ENCODE measurements around the gene CSK. TPM values are rescaled to one million over a fixed set of nuclear protein-coding genes. Genes with fewer than 3 reads are reported as not detected.

Gene CSK
- total and polyA plus RNA-seq, 2 experiments from 2014 or later = 16.9 to 19.1 TPM

- Histone ChIP-seq H3K4me3 (no peak overlapping the region), H3K27me3 (no peaks in the 10 kb centered on the region), H3K79me2 (no peaks in the 10 kb centered on the region), H3K27ac (no peak overlapping the region), H4K20me1 (ENCODE audit: insufficient read depth, poor library complexity, severe bottlenecking) (peaks cover 6% of the 10 kb centered on the region), H3K9me2 (replicated peaks; ENCODE audit: insufficient read depth) (no peaks in the 10 kb centered on the region), H3K4me1 (ENCODE audit: insufficient read depth) (peaks cover 19% of the 10 kb centered on the region), H3K4me2 (peak overlapping the region; percentile 92), H3K36me3 (replicated peaks; ENCODE audit: insufficient read depth, low read depth) (no peaks in the 10 kb centered on the region), H2AFZ (no peak overlapping the region), H3K9me3 (ENCODE audit: low read depth) (no peaks in the 10 kb centered on the region)
- 92% methylated on average over 9 of the region's 9 CpGs for WGBS (ENCODE audit: low lambda C conversion rate, missing lambda C conversion rate)
- TF ChIP-seq EZH2phosphoT487 (IDR thresholded peaks at IDR 0.05; ENCODE audit: low read depth, severe bottlenecking, unreplicated experiment) (no peak), EZH2 (IDR thresholded peaks at IDR 0.05; ENCODE audit: borderline replicate concordance) (no peak)
- TF ChIP-seq, protein P1, sequence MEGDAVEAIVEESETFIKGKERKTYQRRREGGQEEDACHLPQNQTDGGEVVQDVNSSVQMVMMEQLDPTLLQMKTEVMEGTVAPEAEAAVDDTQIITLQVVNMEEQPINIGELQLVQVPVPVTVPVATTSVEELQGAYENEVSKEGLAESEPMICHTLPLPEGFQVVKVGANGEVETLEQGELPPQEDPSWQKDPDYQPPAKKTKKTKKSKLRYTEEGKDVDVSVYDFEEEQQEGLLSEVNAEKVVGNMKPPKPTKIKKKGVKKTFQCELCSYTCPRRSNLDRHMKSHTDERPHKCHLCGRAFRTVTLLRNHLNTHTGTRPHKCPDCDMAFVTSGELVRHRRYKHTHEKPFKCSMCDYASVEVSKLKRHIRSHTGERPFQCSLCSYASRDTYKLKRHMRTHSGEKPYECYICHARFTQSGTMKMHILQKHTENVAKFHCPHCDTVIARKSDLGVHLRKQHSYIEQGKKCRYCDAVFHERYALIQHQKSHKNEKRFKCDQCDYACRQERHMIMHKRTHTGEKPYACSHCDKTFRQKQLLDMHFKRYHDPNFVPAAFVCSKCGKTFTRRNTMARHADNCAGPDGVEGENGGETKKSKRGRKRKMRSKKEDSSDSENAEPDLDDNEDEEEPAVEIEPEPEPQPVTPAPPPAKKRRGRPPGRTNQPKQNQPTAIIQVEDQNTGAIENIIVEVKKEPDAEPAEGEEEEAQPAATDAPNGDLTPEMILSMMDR (IDR thresholded peaks at IDR 0.05; ENCODE audit: poor library complexity) = no peak
- DNase-seq (ENCODE audit: low spot score) = no peak
Measured at GRCh38 chr15:74840851-74841775, 59.2 kb downstream of the CSK start.

GRCh38 chr15:74841891-74842373 lies 60.1 kb downstream of the CSK start:
- TF ChIP-seq, protein P1 (IDR thresholded peaks at IDR 0.05; ENCODE audit: poor library complexity) = no peak
- TF ChIP-seq EZH2phosphoT487 (IDR thresholded peaks at IDR 0.05; ENCODE audit: low read depth, severe bottlenecking, unreplicated experiment) (no peak), EZH2 (IDR thresholded peaks at IDR 0.05; ENCODE audit: borderline replicate concordance) (no peak)
- Histone ChIP-seq H3K9me2 (replicated peaks; ENCODE audit: insufficient read depth) (no peaks in the 10 kb centered on the region), H3K4me3 (peak overlapping the region; percentile 95), H3K9me3 (ENCODE audit: low read depth) (no peaks in the 10 kb centered on the region), H4K20me1 (ENCODE audit: insufficient read depth, poor library complexity, severe bottlenecking) (peaks cover 6% of the 10 kb centered on the region), H3K4me2 (peak overlapping the region; percentile 92), H3K4me1 (ENCODE audit: insufficient read depth) (peaks cover 19% of the 10 kb centered on the region), H2AFZ (no peak overlapping the region), H3K27me3 (no peaks in the 10 kb centered on the region), H3K27ac (peak overlapping the region; percentile 92), H3K36me3 (replicated peaks; ENCODE audit: insufficient read depth, low read depth) (no peaks in the 10 kb centered on the region), H3K79me2 (no peaks in the 10 kb centered on the region)
- peak; percentile 30 for DNase-seq (ENCODE audit: low spot score)
- WGBS (ENCODE audit: low lambda C conversion rate, missing lambda C conversion rate) = 83% methylated on average over 14 of the region's 14 CpGs

DNA sequence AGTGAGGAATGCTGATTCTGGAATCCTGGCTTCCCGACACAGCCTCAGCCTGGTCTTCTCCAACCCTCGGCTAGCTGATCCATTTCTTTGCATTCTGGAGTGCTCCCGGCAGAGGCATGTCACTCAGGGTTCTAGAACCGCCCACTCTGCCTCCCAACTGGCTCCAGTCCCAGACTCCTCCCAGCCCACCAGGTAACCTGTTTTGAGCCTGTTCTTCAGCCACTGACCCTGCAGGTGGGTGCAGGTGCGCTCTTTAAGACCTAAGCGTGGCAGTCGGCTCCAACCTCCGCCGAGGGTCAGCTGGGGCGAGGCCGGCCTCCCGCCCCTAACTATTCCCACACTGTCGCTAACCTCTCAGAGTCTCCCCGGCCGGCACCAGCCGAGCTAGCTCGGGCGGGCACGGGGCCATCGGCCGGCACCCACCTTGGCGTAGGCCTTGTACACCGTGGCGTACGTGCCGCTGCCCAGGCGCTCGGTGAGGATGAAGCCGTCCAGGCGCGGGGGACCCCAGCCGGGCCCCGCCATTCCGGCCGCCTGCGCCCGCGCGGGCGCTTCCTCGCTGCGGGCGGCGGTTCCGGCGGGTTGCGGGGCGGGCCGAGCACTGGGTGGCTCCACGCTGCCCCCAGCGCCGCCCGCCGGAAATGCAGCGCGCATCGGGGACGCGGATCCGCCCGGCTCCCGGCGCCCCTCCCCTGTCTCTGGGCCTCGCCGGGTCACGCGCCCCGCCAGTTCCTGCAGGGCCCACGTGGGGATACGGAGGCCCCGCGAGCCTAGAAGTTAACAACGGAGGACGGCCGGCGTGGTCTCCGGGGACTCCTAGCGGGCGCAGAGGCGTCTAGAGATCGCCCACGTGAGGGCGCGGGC lies 60.9 kb downstream of the CSK start, which contains the start of gene ULK3:
TSS of gene ULK3 (minus strand) at position 576 of the 864 bp plus-strand sequence. CDS start at position 525, 51 bp downstream.
- Histone ChIP-seq H3K27me3 (no peaks in the 10 kb centered on the region), H3K4me3 (peak within 1 kb of the TSS; percentile 95), H2AFZ (peak within 1 kb of the TSS; percentile 91), H3K36me3 (replicated peaks; ENCODE audit: insufficient read depth, low read depth) (no peaks in the 10 kb centered on the region), H3K9me2 (replicated peaks; ENCODE audit: insufficient read depth) (no peaks in the 10 kb centered on the region), H3K79me2 (no peaks in the 10 kb centered on the region), H3K4me2 (peak within 1 kb of the TSS; percentile 92), H3K27ac (peak within 1 kb of the TSS; percentile 93), H3K4me1 (ENCODE audit: insufficient read depth) (peaks cover 19% of the 10 kb centered on the region), H3K9me3 (ENCODE audit: low read depth) (no peaks in the 10 kb centered on the region), H4K20me1 (ENCODE audit: insufficient read depth, poor library complexity, severe bottlenecking) (peaks cover 6% of the 10 kb centered on the region)
- under 1% methylated on average over 70 of the region's 84 CpGs for WGBS (ENCODE audit: low lambda C conversion rate, missing lambda C conversion rate)
- no peak for TF ChIP-seq EZH2 (IDR thresholded peaks at IDR 0.05; ENCODE audit: borderline replicate concordance)
- TF ChIP-seq, protein P1 (IDR thresholded peaks at IDR 0.05; ENCODE audit: poor library complexity) = peak; percentile 50
- DNase-seq (ENCODE audit: low spot score) = peak; percentile 96

All from hepatocyte (in vitro differentiated cells).